A673 (cell line): ENCODE measurements around the gene DSTYK.
"Not testable (repeated sequence)": the region's sequence is repeated elsewhere in the genome, so short reads cannot be mapped to it uniquely, and the experiment has no call there.

Experiments used
- EZH2 ChIP-seq: fragments of 200-600 bp; sonication (generic); IDR thresholded peaks from 2 replicates; pipeline ENCODE4 v1.6.1; 2017; ENCODE audit warnings: borderline replicate concordance, low read depth, mild to moderate bottlenecking, mixed read lengths, antibody characterized with exemption, low read length; ENCODE audit not compliant: poor library complexity, severe bottlenecking
- TF ChIP-seq, protein P1 (sequence below): fragments of 300-800, 200-600 bp; sonication (generic); conservative IDR thresholded peaks from 2 replicates; pipeline ENCODE4 v1.5.1; 2017; ENCODE audit warnings: low read depth, mild to moderate bottlenecking, antibody characterized with exemption, low read length, moderate library complexity, mixed read lengths

DNA sequence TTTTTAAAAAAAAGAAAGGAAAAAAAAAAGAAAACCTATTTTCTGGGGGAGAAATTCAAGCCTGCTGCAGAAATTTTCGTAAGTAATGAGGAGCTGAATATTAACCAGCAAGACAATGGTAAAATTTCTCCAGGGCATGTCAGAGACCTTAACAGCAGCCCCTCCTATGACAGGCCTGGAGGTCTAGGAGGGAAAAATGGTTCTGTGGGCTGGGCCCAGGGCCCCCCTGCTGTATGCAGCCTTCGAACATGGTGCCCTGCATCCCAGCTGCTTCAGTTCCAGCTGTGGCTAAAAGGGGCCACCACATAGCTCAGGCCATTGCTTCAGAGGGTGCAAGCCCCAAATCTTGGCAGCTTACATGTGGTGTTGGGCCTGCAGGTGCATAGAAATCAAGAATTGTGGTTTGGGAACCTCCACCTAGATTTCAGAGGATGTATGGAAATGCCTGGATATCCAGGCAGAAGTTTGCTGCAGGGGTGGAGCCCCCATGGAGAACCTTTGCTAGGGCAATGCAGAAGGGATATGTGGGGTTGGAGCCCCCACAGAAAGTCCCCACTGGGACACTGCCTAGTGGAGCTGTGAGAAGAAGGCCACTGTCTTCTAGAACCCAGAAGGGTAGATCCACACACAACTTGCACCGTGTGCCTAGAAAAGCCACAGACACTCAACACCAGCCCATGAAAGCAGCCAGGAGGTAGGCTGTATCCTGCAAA is 55.7 kb downstream of the DSTYK start:
- TF ChIP-seq, protein P1, sequence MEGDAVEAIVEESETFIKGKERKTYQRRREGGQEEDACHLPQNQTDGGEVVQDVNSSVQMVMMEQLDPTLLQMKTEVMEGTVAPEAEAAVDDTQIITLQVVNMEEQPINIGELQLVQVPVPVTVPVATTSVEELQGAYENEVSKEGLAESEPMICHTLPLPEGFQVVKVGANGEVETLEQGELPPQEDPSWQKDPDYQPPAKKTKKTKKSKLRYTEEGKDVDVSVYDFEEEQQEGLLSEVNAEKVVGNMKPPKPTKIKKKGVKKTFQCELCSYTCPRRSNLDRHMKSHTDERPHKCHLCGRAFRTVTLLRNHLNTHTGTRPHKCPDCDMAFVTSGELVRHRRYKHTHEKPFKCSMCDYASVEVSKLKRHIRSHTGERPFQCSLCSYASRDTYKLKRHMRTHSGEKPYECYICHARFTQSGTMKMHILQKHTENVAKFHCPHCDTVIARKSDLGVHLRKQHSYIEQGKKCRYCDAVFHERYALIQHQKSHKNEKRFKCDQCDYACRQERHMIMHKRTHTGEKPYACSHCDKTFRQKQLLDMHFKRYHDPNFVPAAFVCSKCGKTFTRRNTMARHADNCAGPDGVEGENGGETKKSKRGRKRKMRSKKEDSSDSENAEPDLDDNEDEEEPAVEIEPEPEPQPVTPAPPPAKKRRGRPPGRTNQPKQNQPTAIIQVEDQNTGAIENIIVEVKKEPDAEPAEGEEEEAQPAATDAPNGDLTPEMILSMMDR = not testable (repeated sequence)
- not testable (repeated sequence) for TF ChIP-seq EZH2
